LoVo (cell line): ENCODE results near the gene RGMA.
"Not testable (repeated sequence)": the region's sequence is repeated elsewhere in the genome, so short reads cannot be mapped to it uniquely, and the experiment has no call there.

Experiments used
- DNase-seq: peaks from one replicate; pipeline ENCODE4 v3.0.0-alpha.2; 2016; ENCODE audit warnings: low spot score

The RGMA gene

DNA sequence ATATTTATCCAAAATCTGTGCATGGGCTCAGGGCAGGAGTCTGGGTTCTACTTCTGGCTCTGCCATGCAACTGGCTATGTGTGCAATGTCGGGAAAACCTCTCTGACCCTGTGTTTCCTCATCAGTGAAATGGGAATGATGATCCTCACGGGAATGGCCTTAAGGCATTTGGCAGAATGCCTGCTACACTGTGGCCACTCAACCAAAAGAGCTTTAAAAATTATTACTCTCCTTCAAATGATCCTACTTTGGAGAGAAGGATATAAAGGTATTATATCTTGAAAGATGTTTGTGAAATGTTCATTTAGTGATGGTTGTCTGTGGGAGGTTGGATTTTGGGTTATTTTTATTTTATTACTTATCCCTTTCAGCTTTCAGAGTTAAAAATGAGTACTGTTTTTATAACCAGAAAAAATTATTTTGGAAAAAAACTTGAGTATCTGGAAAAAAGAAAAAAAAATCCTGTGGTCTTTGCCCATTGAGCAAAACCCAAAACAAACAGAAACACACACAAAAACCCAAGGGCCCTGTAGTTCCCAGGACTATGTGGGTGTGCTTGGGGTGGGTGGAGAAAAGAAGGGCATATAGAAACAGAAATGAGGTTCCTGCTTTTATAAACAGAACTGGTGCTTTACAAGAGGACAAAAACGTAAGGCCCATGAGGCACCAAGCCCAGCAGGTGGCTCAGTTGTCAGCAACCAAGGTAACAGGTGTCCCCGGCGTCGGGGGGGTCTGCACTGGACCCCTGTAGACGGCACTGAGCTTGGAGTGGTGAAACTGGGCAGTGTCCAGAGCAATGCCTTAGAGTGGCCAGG, 22.0 kb downstream of the RGMA start:
- peak; percentile 18 for DNase-seq

DNA sequence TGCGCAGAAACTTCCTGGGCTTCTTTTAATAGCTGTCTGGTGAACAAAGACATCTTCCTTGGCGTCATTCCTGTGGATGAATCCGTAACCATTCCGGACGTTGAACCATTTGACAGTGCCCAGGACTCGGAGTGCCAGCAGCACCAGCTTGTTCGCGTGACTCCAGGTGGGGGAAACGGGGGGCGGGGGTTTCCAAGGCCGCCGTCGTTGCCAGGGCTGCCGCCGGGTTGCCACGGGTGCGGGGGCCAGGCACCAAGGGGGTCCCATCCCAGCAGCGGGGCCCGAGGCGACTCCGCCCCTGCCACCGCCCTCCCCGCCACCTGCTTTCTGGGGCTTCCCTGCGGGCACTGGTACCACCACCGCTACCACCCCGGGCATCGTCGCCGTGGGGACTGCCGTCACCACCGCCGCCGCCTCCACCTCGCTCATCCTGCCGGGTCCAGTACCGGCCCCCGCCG, 22.8 kb downstream of the RGMA start:
- DNase-seq, result no peak

DNA sequence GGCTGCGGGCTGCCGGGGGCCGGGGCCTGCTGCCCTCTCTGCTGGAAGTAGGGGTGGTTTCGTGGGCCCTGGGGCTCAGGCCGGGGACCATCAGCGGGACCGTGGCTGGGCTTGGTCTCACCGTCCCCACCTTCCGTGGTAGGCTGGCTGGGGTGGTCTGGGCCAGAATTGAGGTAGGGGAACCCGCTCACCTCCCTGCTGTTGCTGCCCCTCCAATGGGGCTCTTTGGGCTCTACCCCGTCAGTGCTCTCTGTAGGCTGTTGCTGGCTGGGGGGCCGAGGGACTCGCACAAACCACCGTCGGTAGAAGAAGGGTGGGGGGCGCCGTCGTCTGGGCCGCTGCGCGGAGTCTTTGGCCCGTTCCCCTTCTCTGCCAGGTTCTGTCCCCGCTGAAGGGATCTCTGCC, 23.4 kb downstream of the RGMA start:
- DNase-seq, result no peak

DNA sequence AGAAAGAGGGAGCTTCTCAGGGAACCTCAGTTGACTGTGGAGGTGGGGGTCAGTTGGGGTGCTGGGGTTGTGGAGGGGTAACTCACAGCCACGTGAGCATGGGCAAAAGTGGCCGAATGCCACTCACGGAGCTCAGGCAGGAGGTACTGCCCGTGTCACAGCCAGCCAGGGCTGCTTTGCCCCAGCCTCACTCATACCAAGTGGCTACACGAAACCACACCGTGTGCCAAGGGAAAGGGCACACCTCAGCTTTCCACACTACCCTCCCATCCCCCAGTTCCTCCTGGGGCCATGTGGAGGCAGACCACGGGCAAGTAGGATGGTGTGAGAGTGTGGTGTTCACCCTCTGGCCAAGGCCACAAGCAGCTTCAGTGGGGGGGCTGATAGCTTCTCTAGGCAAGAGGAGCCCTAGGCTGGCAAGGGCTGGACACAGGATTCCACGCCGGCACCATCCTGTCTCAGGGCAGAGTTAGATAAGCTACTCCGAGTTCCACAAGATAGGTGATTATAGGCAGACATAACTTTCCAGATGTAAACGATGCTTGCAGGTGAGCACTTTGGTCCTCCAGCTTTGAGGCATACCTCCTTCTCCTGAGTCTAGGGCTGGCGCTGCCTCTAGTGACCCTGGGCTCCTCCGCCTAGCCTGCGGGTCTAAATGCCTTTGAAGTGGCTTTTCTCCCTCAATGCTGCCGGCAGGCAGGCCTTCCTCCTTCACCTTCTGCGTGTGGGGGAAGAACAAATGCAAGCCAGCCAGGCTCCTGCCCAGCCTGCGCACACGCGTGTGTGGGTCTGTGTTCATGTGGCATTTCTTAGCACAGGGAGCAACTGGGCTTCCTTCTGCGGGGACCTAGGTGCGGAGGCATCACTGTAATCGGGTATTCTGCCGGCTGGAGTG, 25.0 kb downstream of the RGMA start:
- no peak for DNase-seq

- peak; percentile 58 for DNase-seq
Measured at GRCh38 chr15:93063262-93063671, 25.7 kb downstream of the RGMA start.

- not testable (repeated sequence) for DNase-seq
Measured at GRCh38 chr15:93062628-93063261, 26.3 kb downstream of the RGMA start.

GRCh38 chr15:93060336-93061248, 28.4 kb downstream of the RGMA start:
- DNase-seq, result no peak

DNA sequence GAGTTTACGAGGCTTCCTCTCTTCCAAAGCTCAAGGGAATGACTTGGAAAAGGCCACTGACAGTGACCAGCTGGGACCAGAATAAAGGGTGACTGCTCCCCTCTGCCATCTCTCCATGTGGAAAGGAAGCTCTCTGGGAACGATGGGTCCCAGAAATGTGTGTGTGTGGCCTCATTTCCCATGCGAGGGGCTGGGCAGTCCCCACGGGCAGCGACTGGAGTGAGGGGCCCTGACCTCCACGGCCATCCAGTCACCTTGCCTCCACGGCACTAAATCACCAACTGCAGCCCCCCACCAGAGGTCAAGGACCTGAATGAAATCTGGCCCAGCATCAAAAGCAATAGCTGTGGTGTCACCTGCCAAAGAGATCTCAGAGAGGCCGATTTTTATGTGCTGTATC, 29.6 kb downstream of the RGMA start:
- no peak for DNase-seq

GRCh38 chr15:93058904-93059427, 30.0 kb downstream of the RGMA start:
- DNase-seq, result no peak

DNA sequence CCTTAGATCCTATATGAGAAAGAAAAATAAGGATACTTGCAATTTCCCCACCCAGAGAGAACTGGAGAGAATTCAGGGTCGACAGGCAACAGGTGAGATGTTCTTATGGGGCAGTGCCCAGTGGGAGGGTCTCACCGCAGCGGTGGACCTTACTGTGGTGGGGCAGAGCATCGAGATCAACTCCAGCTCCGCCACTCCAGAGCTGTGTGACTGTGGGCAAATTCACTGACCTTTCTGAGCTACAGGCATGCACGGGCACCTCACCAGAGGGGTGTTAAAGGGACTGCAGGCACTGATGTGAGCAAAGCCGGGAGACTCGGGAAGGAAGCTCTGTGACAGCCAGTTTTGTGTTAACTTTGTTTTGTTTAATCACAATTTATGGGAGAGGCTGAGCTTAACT, 30.9 kb downstream of the RGMA start:
- DNase-seq, result no peak

DNA sequence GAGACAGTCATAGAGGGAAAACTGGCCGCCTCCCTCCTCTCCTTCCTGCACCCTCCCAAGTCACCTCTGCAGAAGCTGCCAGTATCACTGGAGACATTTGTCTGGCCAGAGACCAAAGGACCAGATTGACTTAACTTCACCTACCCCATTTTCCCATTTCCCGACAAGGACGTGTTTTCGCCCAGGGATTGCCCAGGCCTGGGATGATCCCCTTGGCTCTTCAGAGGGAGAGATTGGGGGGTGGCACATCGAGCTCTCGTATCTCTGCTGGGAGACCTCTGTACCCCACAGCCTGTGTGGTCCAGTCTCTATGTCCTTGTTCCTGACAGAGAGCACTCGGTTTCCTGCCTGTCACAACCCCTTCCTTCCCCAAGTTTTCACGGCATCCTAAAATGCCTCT, 31.4 kb downstream of the RGMA start:
- DNase-seq, result no peak

DNA sequence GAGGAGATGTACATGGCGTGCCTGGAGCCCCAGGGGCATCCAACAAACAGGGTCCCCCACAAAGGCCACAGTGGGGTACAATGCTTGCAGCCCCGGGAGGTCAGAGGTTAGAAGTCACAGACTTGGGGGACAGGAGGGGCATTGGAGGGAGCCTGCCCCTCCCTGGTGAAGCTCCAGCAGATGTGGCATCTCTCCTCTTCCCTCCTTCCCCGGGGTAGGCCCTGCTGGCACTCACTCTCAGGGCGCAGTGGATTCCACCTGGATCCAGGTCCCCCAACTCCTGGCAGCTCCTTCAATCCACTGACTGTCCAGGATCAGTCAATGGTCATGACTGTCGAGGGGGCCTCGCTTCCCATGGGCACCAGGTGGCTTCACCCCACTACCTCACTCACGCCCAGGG, 32.2 kb downstream of the RGMA start:
- no peak for DNase-seq

DNA sequence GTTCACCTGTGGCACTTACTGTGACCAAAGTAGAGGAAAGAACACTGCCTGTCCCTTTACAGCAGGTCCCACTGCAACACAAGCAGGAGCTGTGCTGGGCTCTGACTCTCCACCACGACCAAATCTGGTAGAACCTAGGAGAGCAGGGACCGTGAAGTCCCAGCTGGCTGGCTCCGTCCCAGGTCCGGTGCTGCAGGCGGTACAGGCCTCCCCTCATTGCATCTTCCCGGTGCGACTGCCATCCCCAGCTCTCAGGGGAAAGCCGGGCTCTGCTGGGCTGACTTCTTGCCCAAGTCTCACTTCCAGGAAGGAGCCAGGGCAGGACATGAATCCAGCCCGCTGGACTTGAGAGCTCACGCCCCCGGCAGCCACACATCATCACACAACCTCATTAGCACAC, 33.8 kb downstream of the RGMA start:
- no peak for DNase-seq

DNA sequence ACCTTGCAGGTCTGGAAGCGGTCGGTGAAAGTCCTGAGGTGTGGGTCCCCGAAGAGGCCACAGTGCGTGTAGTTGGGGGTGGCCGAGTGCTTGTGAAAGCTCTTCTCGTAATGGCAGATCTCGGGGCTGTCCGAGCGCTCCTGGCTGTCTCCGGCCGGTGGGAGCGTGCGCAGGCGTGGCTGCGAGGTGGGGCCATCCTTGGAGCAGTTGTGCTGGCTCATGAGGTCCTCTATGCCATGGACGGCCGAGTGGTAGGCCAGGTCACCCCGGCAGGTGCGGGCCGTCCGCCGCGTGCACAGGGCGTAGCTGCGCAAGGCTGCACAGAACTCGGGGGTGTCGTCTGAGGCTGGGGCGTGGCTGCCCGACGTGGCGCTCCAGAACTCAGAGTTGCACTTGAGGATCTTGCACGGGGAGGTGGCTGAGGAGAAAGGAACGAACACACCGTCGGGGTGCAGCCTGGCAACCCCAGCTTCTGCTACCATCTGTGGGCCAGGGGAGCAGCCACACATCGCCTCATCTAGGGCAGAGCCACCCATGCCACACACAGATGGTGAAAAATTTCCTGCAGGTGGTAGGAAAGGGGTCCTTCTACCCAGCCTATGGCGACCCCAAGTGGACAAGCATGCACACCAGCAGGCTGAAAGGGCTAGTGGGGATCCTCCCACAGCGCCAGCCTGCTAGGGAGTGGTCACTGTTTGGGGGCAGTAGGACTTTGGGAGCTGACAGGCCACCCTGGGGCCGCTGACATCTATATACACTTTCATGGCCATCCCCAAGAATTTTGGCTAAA, 36.7 kb downstream of the RGMA start:
- no peak for DNase-seq

- no peak for DNase-seq
Measured at GRCh38 chr15:93051236-93052089, 37.5 kb downstream of the RGMA start.

GRCh38 chr15:93050648-93051047, 38.4 kb downstream of the RGMA start:
- no peak for DNase-seq

- no peak for DNase-seq
Measured at GRCh38 chr15:93049914-93050578, 39.0 kb downstream of the RGMA start.

- DNase-seq, result no peak
Measured at GRCh38 chr15:93049233-93049632, 39.8 kb downstream of the RGMA start.

GRCh38 chr15:93048759-93049161, 40.3 kb downstream of the RGMA start:
- DNase-seq, result no peak
